ENCODE results near the gene TBC1D14.

The TBC1D14 gene

DNA sequence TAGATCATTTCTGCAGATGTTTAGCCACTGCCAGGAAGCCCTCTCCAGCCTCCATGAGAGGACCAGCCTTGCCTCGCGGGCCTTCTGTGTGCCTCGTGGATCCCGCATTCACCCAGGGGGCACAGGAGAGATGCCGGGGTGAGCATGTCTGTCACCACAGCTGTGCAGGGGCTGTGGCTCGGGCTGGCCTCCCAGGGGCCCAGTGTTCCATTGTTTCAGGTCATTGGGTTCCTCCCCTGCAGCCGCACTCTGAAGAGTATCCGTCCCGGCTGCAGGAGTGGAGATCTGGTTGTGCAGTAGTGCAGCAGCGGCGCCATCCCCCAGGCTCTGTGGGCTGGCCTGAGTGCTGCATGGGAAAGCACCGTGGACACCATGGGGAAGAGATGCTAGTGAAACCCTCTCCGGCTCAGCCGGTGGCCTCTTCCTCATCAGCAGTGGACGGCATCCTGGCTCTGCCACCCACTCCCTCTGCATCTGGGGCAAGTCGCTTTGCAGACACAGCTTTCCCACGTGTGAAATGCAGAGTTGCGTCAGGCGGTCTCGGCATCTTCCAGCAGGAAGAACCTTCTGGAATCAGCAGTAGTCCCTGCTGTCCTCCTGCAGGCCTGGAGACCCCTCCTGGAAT lies 29.1 kb downstream of the TBC1D14 start:
- TF ChIP-seq, protein P1, sequence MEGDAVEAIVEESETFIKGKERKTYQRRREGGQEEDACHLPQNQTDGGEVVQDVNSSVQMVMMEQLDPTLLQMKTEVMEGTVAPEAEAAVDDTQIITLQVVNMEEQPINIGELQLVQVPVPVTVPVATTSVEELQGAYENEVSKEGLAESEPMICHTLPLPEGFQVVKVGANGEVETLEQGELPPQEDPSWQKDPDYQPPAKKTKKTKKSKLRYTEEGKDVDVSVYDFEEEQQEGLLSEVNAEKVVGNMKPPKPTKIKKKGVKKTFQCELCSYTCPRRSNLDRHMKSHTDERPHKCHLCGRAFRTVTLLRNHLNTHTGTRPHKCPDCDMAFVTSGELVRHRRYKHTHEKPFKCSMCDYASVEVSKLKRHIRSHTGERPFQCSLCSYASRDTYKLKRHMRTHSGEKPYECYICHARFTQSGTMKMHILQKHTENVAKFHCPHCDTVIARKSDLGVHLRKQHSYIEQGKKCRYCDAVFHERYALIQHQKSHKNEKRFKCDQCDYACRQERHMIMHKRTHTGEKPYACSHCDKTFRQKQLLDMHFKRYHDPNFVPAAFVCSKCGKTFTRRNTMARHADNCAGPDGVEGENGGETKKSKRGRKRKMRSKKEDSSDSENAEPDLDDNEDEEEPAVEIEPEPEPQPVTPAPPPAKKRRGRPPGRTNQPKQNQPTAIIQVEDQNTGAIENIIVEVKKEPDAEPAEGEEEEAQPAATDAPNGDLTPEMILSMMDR (IDR thresholded peaks at IDR 0.05; ENCODE audit: extremely low read depth, insufficient read depth, missing control alignments), result no peak
- in situ Hi-C loops (cut with MboI; ENCODE audit: low pct_unique_long_range_greater_than_20kb, low sequenced_read_pairs, unreplicated experiment), result no loop called here
- no peak for DNase-seq (ENCODE audit: low spot score)

DNA sequence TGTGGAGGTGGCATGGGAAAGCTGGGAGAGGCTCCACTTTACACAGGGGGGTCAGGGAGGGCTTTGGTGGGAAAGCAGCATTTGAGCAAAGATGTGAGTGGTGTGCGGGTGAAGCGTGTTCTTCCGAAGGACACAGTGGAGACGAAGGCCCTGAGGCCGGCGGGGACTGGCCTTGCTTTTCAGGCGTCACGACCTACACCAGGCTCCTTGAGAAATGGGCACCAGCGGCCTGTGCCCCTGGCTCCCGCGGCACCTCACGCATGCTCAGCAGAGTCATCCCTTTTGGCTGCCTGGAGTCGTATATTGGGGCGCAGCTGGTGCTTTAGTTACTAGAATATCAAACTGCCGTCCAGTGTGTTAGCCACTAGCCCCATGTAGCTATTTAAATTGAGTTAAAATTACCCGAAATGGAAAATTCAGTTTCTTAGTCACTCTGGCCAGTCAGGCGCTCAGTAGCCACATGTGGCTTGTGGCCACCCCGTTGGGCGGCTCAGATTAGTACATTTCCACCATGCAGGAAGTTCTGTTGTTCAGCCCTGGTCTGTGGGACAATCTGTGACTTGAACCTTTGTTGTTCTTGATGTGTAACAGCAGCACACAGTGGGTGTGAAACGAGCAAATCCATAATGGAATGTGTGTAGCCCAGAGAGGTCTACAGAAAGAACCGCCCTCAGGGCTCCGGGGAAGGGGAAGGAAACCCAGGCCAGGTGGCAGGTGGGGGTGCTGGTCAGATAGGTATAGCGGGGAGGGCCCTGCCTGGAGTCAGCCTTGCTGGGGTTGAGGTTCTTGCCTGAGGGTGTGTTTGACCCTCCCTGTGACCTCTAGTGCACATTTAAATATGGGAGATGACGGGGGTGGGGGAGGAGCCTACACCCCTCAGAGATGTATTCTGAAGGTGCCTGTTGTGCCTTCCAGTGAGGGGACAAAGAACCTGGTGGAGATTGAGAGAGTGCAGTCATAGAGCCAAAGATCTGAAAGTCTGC lies 30.4 kb downstream of the TBC1D14 start:
- TF ChIP-seq, protein P1 (IDR thresholded peaks at IDR 0.05; ENCODE audit: extremely low read depth, insufficient read depth, missing control alignments), result no peak
- DNase-seq (ENCODE audit: low spot score), result peak; percentile 52
- in situ Hi-C loops (cut with MboI; ENCODE audit: low pct_unique_long_range_greater_than_20kb, low sequenced_read_pairs, unreplicated experiment), result no loop called here

DNA sequence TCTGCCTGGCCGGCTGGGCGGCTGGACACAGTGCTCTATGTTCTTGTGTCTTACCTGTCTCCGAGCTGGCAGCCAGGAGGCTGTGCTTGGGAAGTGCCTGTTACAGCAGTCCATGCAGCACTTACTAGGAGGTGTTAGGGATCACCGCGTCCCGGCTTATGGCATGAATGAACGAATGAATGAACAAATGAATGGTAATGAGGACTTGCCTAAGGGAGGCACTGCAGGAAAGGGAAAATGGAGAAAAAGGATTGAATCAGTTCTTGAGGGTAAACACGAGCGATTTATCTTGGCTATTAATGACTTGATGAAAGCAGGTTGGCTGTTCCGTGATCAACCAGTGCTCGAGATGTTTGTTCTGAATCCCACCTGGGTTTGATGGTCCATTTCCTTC lies 31.1 kb downstream of the TBC1D14 start:
- TF ChIP-seq, protein P1 (IDR thresholded peaks at IDR 0.05; ENCODE audit: extremely low read depth, insufficient read depth, missing control alignments), result no peak
- DNase-seq (ENCODE audit: low spot score), result no peak
- in situ Hi-C loops (cut with MboI; ENCODE audit: low pct_unique_long_range_greater_than_20kb, low sequenced_read_pairs, unreplicated experiment), result no loop called here

DNA sequence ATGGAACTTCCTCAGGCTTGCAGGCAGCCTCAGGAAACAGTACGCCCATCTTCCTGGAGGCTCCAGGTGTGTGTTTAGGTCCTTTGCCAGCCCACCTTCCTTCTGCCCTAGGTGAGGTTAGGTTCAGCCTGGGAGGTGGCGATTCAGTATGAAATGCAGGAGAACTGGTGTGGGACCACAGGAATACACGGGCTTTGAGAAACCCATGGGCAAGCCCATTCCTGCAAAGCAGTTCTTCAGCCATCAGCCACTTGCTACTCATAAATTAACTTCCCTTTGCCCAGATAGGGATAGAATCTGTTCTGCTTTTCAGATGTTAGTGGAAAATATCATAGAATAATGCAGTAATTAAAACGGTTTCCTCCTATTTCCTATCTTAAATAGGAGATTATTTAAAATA lies 32.2 kb downstream of the TBC1D14 start:
- DNase-seq (ENCODE audit: low spot score), result no peak
- in situ Hi-C loops (cut with MboI; ENCODE audit: low pct_unique_long_range_greater_than_20kb, low sequenced_read_pairs, unreplicated experiment), result no loop called here
- TF ChIP-seq, protein P1 (IDR thresholded peaks at IDR 0.05; ENCODE audit: extremely low read depth, insufficient read depth, missing control alignments), result no peak

DNA sequence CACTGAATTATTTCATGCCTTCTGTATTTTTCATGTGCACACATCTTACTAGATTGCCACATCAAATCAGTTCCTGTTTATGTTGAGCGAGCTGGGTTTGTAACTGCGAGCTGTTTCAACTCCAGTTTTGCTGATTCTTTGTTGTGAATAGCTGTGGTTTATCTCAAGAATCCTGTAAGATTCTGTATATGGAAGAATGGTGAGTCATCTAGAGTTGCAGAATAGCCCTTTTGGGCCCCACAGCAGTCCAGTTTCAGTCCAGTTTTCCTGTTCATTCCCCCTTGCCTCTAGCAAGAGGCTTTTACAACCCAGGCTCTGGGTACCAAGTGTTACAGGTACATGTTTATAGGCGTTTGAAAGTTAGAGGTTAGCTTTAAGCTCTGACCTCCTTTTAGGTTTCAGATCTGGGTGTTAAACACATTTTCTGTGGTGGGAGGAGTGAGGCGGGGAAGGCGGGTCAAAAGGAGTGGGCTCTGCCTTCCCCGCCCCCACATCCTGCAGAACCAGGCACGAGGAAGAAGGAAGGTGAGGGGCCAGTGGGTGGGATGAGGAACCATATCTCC lies 32.7 kb downstream of the TBC1D14 start:
- in situ Hi-C loops (cut with MboI; ENCODE audit: low pct_unique_long_range_greater_than_20kb, low sequenced_read_pairs, unreplicated experiment), result no loop called here
- peak; percentile 63 for DNase-seq (ENCODE audit: low spot score)
- TF ChIP-seq, protein P1 (IDR thresholded peaks at IDR 0.05; ENCODE audit: extremely low read depth, insufficient read depth, missing control alignments), result no peak

DNA sequence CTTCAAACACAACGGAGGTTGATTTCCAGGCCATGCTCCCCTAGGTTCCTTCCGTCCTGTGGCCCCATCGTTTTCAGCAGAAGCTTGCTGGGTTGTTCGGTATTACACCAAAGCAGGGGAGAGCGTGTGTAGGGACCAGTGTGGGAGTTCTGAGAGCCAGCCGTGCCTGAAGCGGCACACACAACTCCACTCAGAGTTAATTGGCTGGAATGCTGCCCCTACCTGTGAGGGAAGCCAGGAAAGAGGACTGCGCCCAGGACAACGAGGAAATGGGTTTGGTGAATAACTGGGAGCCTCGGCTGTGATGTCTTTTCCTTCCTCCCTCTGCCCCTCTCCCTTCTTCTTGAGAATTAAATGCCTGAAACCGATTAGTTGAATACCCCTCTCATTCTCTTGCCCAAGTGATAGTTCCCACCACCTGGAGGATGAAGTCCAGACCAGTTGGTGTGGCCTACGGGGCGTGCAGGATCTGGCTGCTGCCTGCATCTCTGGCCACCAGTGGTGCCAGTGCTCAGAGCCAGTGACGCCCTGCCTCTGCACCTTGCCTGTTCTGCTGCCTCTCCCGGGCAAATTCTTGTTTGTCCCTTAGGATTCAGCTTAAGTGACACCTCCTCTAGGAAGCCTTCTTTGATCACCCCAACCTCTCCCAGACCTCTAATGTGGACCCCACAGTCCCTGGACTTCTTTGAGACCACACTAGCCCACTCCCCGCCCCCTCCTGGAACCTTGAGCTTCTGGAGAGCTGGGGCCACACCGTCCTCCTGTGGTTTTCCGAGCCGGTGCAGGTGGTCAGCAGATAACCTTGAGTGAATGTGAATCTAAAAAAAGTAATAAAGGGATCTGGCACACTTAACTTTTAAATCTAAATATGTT lies 33.6 kb downstream of the TBC1D14 start:
- TF ChIP-seq, protein P1 (IDR thresholded peaks at IDR 0.05; ENCODE audit: extremely low read depth, insufficient read depth, missing control alignments), result no peak
- DNase-seq (ENCODE audit: low spot score), result no peak
- in situ Hi-C loops (cut with MboI; ENCODE audit: low pct_unique_long_range_greater_than_20kb, low sequenced_read_pairs, unreplicated experiment), result no loop called here
